ENCODE results near the gene ALDH4A1.

The ALDH4A1 gene

GRCh38 chr1:18926315-18927081 is 24.1 kb upstream of the ALDH4A1 start:
- H3K4me3 ChIP-seq (ENCODE audit: low read depth, low read length) = peak overlapping the region; percentile 28
- DNase-seq (ENCODE audit: low read depth, low spot score) = no peak
- POLR2A ChIA-PET = interaction anchor here (1.0 to 1.7 kb wide), 5 partner anchors 19 to 83 kb away, joined by 3 to 11 read pairs (median 5); partner anchors contain the start of gene IFFO2
- CTCF ChIA-PET = interaction anchor here (0.7 to 12.7 kb wide), 5 partner anchors 13 to 188 kb away, joined by 3 to 212 read pairs (median 9); no protein-coding TSS in a partner anchor
- no peak for TF ChIP-seq CTCF (IDR thresholded peaks at IDR 0.05; ENCODE audit: insufficient read depth, low read length, missing control alignments)

GRCh38 chr1:18925279-18925678 is 22.9 kb upstream of the ALDH4A1 start:
- no peak for TF ChIP-seq CTCF (IDR thresholded peaks at IDR 0.05; ENCODE audit: insufficient read depth, low read length, missing control alignments)
- no peak overlapping the region for H3K4me3 ChIP-seq (ENCODE audit: low read depth, low read length)
- ChIA-PET CTCF (interaction anchor here (1.9 to 12.7 kb wide), 3 partner anchors 12 to 21 kb away, joined by 4 to 212 read pairs (median 50); no protein-coding TSS in a partner anchor), POLR2A (no interaction called here)
- no peak for DNase-seq (ENCODE audit: low read depth, low spot score)

- ChIA-PET POLR2A (interaction anchor here (1.1 to 1.6 kb wide), 2 partner anchors 33 to 87 kb away, joined by 3 to 7 read pairs; partner anchors contain the start of gene IFFO2), CTCF (interaction anchor here (0.7 to 12.7 kb wide), 7 partner anchors 11 to 189 kb away, joined by 3 to 212 read pairs (median 4); no protein-coding TSS in a partner anchor)
- TF ChIP-seq CTCF (IDR thresholded peaks at IDR 0.05; ENCODE audit: insufficient read depth, low read length, missing control alignments) = no peak
- DNase-seq (ENCODE audit: low read depth, low spot score) = no peak
- H3K4me3 ChIP-seq (ENCODE audit: low read depth, low read length) = peak overlapping the region; percentile 8
These were observed 21.9 kb upstream of the ALDH4A1 start for GRCh38 chr1:18924221-18924691.

GRCh38 chr1:18923756-18924211 is 21.4 kb upstream of the ALDH4A1 start:
- no peak for TF ChIP-seq CTCF (IDR thresholded peaks at IDR 0.05; ENCODE audit: insufficient read depth, low read length, missing control alignments)
- ChIA-PET CTCF (interaction anchor here (1.1 to 12.7 kb wide), 7 partner anchors 11 to 190 kb away, joined by 3 to 212 read pairs (median 5); no protein-coding TSS in a partner anchor), POLR2A (interaction anchor here (1.1 to 1.6 kb wide), 2 partner anchors 33 to 87 kb away, joined by 3 to 7 read pairs; partner anchors contain the start of gene IFFO2)
- peak overlapping the region; percentile 8 for H3K4me3 ChIP-seq (ENCODE audit: low read depth, low read length)
- no peak for DNase-seq (ENCODE audit: low read depth, low spot score)

GRCh38 chr1:18922848-18923755 is 20.7 kb upstream of the ALDH4A1 start:
- CTCF ChIA-PET = interaction anchor here (1.0 to 12.7 kb wide), 12 partner anchors 8 to 190 kb away, joined by 3 to 212 read pairs (median 4); no protein-coding TSS in a partner anchor
- POLR2A ChIA-PET = interaction anchor here (1.1 to 1.6 kb wide), 2 partner anchors 34 to 88 kb away, joined by 3 to 7 read pairs; partner anchors contain the start of gene IFFO2
- no peak overlapping the region; the same call in 1 of the 2 replicates for H3K4me3 ChIP-seq (ENCODE audit: low read depth, low read length)

More at GRCh38 chr1:18922848-18923755, 20.7 kb upstream of the ALDH4A1 start:
- no peak for DNase-seq (ENCODE audit: low read depth, low spot score)
- TF ChIP-seq CTCF (IDR thresholded peaks at IDR 0.05; ENCODE audit: insufficient read depth, low read length, missing control alignments) = no peak
